DOHH2 (cell line): ENCODE data around the gene SELL.

ENCODE experiments used
- H3F3A ChIP-seq: fragments of 200-600 bp; sonication (generic), shearing (Covaris generic); 2 replicates; pipeline ENCODE4 v1.6.0; 2016; ENCODE audit warnings: antibody characterized with exemption, mild to moderate bottlenecking; ENCODE audit not compliant: control insufficient read depth, insufficient read depth
- H3K27ac ChIP-seq: fragments of 200-600 bp; sonication (generic); 2 replicates; pipeline ENCODE4 v1.5.1; 2014; ENCODE audit warnings: low read depth, mild to moderate bottlenecking, low read length, moderate library complexity
- H3K27me3 ChIP-seq: fragments of 200-600 bp; sonication (generic); 2 replicates; pipeline ENCODE4 v1.6.1; 2014; ENCODE audit warnings: mild to moderate bottlenecking, low read length, mixed read lengths; ENCODE audit not compliant: control insufficient read depth
- H3K36me3 ChIP-seq: fragments of 200-600 bp; sonication (generic); 2 replicates; pipeline ENCODE4 v1.6.1; 2014; ENCODE audit warnings: mild to moderate bottlenecking, low read length, moderate library complexity, mixed read lengths; ENCODE audit not compliant: control insufficient read depth
- H3K4me1 ChIP-seq: fragments of 200-600 bp; sonication (generic); 2 replicates; pipeline ENCODE4 v1.6.1; 2014; ENCODE audit warnings: mild to moderate bottlenecking, low read length, mixed read lengths; ENCODE audit not compliant: control insufficient read depth
- H3K4me2 ChIP-seq: fragments of 200-600 bp; sonication (generic); 2 replicates; pipeline ENCODE4 v1.6.0; 2014; ENCODE audit warnings: mild to moderate bottlenecking, low read length, moderate library complexity
- H3K4me3 ChIP-seq: fragments of 200-600 bp; sonication (generic); 2 replicates; pipeline ENCODE4 v1.5.1; 2014; ENCODE audit warnings: mild to moderate bottlenecking, low read length, mixed read lengths
- H3K79me2 ChIP-seq: fragments of 200-600 bp; sonication (generic); 2 replicates; pipeline ENCODE4 v1.6.1; 2014; ENCODE audit warnings: mild to moderate bottlenecking, low read length, mixed read lengths; ENCODE audit not compliant: control insufficient read depth
- H3K9me2 ChIP-seq: fragments of 200-600 bp; sonication (generic); replicated peaks from 2 replicates; pipeline ENCODE4 v1.6.1; 2014; ENCODE audit warnings: mild to moderate bottlenecking, low read length, mixed read lengths; ENCODE audit not compliant: control insufficient read depth
- H3K9me3 ChIP-seq: fragments of 200-600 bp; sonication (generic); 2 replicates; pipeline ENCODE4 v1.6.1; 2014; ENCODE audit warnings: antibody characterized with exemption, low read length, mixed read lengths; ENCODE audit not compliant: control insufficient read depth, insufficient read depth
- H4K20me1 ChIP-seq: fragments of 200-600 bp; sonication (generic); 2 replicates; pipeline ENCODE4 v1.6.0; 2014; ENCODE audit warnings: low read depth, mild to moderate bottlenecking, antibody characterized with exemption, low read length, moderate library complexity; ENCODE audit not compliant: control insufficient read depth, insufficient read depth
- EZH2phosphoT487 ChIP-seq: fragments of 200-600 bp; sonication (generic); IDR thresholded peaks from 2 replicates; pipeline ENCODE4 v1.6.1; 2017; ENCODE audit warnings: borderline replicate concordance, mild to moderate bottlenecking, antibody characterized with exemption, low read length, moderate library complexity, mixed read lengths
- TF ChIP-seq, protein P1 (sequence below): fragments of 200-600 bp; sonication (generic); IDR thresholded peaks from one replicate; pipeline ENCODE4 v1.5.1; 2014; ENCODE audit warnings: antibody characterized with exemption, mild to moderate bottlenecking, low read depth, low read length; ENCODE audit not compliant: poor library complexity, severe bottlenecking

The SELL gene

DNA sequence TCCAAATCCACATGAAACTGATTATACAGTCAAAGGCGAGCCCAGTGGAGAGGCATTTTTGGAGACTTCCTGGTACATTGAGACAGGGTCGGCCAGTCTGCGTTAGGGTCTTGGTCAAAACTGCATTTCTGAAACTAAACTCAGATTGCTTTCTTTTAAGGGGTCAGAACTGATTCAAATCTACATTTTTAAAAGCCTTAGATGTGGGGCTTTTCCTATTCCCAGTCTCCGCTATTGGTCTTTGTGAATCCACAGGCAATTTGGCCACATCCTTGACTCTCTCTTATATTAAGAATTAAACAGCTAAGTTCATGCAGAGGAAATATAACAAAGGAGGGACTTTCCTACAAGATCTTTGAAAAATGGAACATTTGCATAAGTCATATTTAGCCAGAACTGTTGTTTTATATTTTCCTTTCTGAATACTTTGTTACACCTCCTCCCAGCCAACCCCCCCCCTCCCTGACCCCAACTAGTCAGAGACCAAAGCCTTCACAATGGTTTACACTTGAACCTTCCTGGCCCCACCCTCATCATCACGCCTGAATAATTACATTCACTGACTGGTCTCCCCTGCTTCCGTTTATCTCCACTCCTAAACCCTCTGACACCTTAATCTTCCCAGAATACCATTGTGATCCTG lies 30.9 kb downstream of the SELL start:
- peaks cover 92% of the 10 kb centered on the region for H3K4me1 ChIP-seq

DNA sequence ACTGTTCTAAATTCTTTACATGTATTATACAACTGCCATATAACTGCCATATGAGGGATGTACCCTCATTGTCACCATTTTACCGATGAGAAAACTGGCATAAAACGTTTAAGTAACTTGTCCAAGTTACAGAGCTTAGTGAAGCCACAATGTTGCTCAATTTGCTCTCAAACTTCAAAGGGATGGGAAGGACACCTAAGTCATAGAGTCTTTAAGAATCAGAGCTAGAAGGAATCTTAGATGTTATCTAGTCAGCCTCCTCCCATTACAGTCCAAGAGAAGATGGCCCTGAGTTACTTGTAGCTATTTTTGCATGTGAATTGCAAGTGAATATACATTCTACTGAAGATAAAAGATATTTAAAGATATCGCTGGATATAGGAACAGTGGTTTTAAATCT lies 31.7 kb downstream of the SELL start:
- peaks cover 2% of the 10 kb centered on the region; the same call in 1 of the 2 replicates for H3K36me3 ChIP-seq
- H3K4me1 ChIP-seq, result peaks cover 97% of the 10 kb centered on the region
- TF ChIP-seq, protein P1, sequence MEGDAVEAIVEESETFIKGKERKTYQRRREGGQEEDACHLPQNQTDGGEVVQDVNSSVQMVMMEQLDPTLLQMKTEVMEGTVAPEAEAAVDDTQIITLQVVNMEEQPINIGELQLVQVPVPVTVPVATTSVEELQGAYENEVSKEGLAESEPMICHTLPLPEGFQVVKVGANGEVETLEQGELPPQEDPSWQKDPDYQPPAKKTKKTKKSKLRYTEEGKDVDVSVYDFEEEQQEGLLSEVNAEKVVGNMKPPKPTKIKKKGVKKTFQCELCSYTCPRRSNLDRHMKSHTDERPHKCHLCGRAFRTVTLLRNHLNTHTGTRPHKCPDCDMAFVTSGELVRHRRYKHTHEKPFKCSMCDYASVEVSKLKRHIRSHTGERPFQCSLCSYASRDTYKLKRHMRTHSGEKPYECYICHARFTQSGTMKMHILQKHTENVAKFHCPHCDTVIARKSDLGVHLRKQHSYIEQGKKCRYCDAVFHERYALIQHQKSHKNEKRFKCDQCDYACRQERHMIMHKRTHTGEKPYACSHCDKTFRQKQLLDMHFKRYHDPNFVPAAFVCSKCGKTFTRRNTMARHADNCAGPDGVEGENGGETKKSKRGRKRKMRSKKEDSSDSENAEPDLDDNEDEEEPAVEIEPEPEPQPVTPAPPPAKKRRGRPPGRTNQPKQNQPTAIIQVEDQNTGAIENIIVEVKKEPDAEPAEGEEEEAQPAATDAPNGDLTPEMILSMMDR, result no peak
- TF ChIP-seq EZH2phosphoT487, result no peak
- no peaks in the 10 kb centered on the region for H3K9me3 ChIP-seq
- H3K9me2 ChIP-seq, result no peaks in the 10 kb centered on the region
- no peaks in the 10 kb centered on the region for H3K79me2 ChIP-seq
- H3K27ac ChIP-seq, result peak overlapping the region; percentile 97
- H3K27me3 ChIP-seq, result no peaks in the 10 kb centered on the region
- H4K20me1 ChIP-seq, result no peaks in the 10 kb centered on the region
- H3F3A ChIP-seq, result peaks cover 43% of the 10 kb centered on the region
- peak overlapping the region; percentile 73 for H3K4me3 ChIP-seq
- H3K4me2 ChIP-seq, result peak overlapping the region; percentile 92

More for the DNA sequence above, 30.9 kb downstream of the SELL start:
- Histone ChIP-seq H4K20me1 (no peaks in the 10 kb centered on the region), H3K4me3 (peak overlapping the region; percentile 73), H3K27me3 (no peaks in the 10 kb centered on the region), H3K36me3 (peaks cover 2% of the 10 kb centered on the region; the same call in 1 of the 2 replicates), H3K4me2 (peak overlapping the region; percentile 92), H3K27ac (peak overlapping the region; percentile 97), H3F3A (peaks cover 37% of the 10 kb centered on the region), H3K79me2 (no peaks in the 10 kb centered on the region), H3K9me2 (no peaks in the 10 kb centered on the region), H3K9me3 (no peaks in the 10 kb centered on the region)
- no peak for TF ChIP-seq EZH2phosphoT487
- TF ChIP-seq, protein P1, result no peak

DNA sequence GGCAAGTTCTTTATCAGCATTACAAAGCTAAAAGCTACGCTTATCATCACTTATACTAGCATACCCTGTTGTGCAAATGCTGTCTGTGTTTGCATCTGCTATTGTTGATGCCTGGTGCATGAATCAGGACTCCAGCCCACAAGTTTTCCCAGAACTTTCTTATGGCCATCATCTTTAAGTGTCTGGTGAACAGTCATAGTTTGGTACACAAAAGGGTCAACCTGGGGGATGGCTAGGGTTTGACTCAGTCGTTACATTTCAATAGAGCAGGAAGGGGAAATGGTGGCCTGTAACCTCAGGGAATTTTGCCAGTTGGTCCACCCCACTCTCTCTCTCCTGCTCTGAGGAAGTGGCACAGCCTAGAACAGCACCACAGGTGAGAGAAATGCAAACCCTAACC lies 35.4 kb downstream of the SELL start:
- peaks cover 2% of the 10 kb centered on the region; the same call in 1 of the 2 replicates for H3K36me3 ChIP-seq
- H3K79me2 ChIP-seq, result no peaks in the 10 kb centered on the region
- no peak for TF ChIP-seq EZH2phosphoT487
- TF ChIP-seq, protein P1, result no peak
- H3K4me3 ChIP-seq, result 0 out of 2 replicates have a peak overlapping the region, but pooled peaks have one; percentile 43
- H3K27ac ChIP-seq, result peak overlapping the region; percentile 60
- peaks cover 4% of the 10 kb centered on the region; the same call in 1 of the 2 replicates for H3K9me3 ChIP-seq
- H3F3A ChIP-seq, result peaks cover 38% of the 10 kb centered on the region
- peak overlapping the region; percentile 72 for H3K4me2 ChIP-seq
- peaks cover 69% of the 10 kb centered on the region for H3K4me1 ChIP-seq
- H4K20me1 ChIP-seq, result no peaks in the 10 kb centered on the region
- no peaks in the 10 kb centered on the region for H3K9me2 ChIP-seq
- H3K27me3 ChIP-seq, result no peaks in the 10 kb centered on the region
